ENCODE data around the gene BDKRB2.

- TF ChIP-seq CTCF (conservative IDR thresholded peaks at IDR 0.05), result no peak
- no peak for TF ChIP-seq ZFX (IDR thresholded peaks at IDR 0.05)
Observed at GRCh38 chr14:96231526-96232130, 27.0 kb downstream of the BDKRB2 start.

Data from C4-2B (cell line).